Measurements from ENCODE around the gene RAB6B.

DNA sequence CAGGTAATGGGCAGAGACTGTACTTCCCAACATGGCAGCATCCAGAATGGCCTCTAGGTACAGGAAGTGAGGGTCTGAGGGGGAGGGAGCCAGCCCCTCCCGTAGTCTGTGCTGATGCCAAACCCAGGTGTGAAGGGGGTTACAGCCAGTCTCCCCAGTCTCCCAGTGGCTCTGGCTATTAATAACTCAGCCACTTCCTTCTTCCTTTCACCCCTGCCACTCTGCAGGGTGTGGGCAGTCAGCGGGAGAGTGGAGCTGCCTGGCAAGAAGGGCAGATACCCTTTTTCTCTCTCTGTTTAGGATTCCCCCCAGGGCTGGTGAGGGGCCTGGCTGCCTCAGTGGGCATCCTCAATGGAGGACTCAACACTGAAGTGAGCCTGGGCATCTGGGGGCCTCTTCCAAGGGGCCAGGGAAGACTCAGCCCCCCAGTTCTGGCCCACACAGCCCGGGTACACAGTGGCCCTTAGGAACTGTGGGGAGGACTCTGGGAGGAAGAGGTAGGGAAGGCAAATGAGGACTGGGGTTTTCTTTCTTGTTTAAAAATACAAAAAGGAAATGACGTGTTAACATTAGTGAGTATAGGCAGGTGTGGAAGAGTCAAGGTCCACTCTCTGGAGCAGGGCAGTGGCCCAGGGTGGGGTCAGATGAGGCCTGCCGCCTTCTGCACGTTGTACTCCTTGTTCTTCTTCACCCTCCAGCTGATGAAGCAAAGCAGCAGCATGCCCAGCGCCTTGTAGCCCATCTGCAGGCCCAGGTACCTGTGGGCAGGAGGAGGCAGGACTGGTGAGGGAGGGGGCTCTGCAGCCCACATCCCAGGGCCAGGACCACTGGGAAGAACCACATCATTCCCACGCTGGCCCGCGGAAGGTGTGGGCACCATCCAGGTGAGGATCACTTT, 38.6 kb upstream of the RAB6B start:
- TF ChIP-seq CTCF (IDR thresholded peaks at IDR 0.05; ENCODE audit: low read depth, low read length): no peak
- no peak for TF ChIP-seq EZH2phosphoT487 (IDR thresholded peaks at IDR 0.05; ENCODE audit: low read depth)

All from OCI-LY3 (cell line).